Esophagus muscularis mucosa (tissue), 4 donors: ENCODE data around the gene HOMER2. TPM values are rescaled to one million over a fixed set of nuclear protein-coding genes. Genes with fewer than 3 reads are reported as not detected.
"Not testable (repeated sequence)": the region's sequence is repeated elsewhere in the genome, so short reads cannot be mapped to it uniquely, and the experiment has no call there.

Experiments used
- DNase-seq: peaks from one replicate; pipeline ENCODE4 v3.0.0-alpha.2; 2017; ENCODE audit errors: extremely low spot score
- H3K27ac ChIP-seq, 4 donors: fragments of 200-600 bp; sonication (generic); replicated peaks in 1 of 4; 1 replicate in 3 of 4; 2 replicates in 1 of 4; pipeline ENCODE4 v1.5.1; 2016 to 2019; ENCODE audit warnings: mild to moderate bottlenecking in 1 of 4
- H3K27me3 ChIP-seq, 4 donors: fragments of 200-600 bp; sonication (generic); one replicate each; pipeline versions ENCODE4 v1.5.1 to v1.6.0; 2016 to 2019
- H3K36me3 ChIP-seq, 4 donors: fragments of 200-600 bp; sonication (generic); one replicate each; pipeline ENCODE4 v1.5.1; 2016 to 2019
- H3K4me1 ChIP-seq, 4 donors: fragments of 200-600 bp; sonication (generic); one replicate each; pipeline ENCODE4 v1.5.1; 2016 to 2019
- H3K4me3 ChIP-seq, 4 donors: fragments of 200-600 bp; sonication (generic); 1 replicate in 2 of 4; 2 replicates in 2 of 4; pipeline ENCODE4 v1.5.1; 2016 to 2019; ENCODE audit warnings: mild to moderate bottlenecking in 4 of 4, moderate library complexity in 1 of 4
- H3K9me3 ChIP-seq, 4 donors: fragments of 200-600 bp; sonication (generic); 1 replicate in 3 of 4; 2 replicates in 1 of 4; pipeline ENCODE4 v1.5.1; 2016 to 2019
- EP300 ChIP-seq: sonication (generic); formaldehyde crosslinking; IDR thresholded peaks from one replicate; pipeline ENCODE4 v1.6.1; 2017; ENCODE audit warnings: antibody characterized with exemption
- POLR2A ChIP-seq: fragments of 450-650 bp; IDR thresholded peaks from one replicate; pipeline ENCODE4 v1.6.1; 2017; ENCODE audit warnings: antibody characterized with exemption, moderate library complexity, mild to moderate bottlenecking, low read depth
- POLR2AphosphoS5 ChIP-seq, 2 donors: sonication (generic); formaldehyde crosslinking; IDR thresholded peaks; one replicate each; pipeline ENCODE4 v1.6.1; 2017; ENCODE audit warnings: antibody characterized with exemption in 2 of 2
- WGBS: methylation state at CpG from one replicate; pipeline ENCODE4 v1.1.5; 2018; 5-methylcytosine and 5-hydroxymethylcytosine counted together
- intact Hi-C: fragments of 100-400 bp; cut with DNase I; formaldehyde crosslinking; loops from one replicate; pipeline ENCODE4 v1.15.1; 2023
- total RNA-seq, 4 donors: library from RNA; depleted of rRNA; stranded (reverse); fragments of >200 nt; gene quantifications; one replicate each; pipeline versions ENCODE4 v1.1.0 to v1.2.1, GENCODE V29; 2016
- TF ChIP-seq, protein P1 (sequence below), 3 experiments: fragments of 200-600 bp in 2 of 3; fragments of 450-650 bp in 1 of 3; sonication (generic) in 2 of 3; IDR thresholded peaks; one replicate each; pipeline ENCODE4 v1.5.1; 2017 to 2019; ENCODE audit warnings: antibody characterized with exemption in 3 of 3, mild to moderate bottlenecking in 2 of 3, moderate library complexity in 1 of 3

Gene HOMER2
- total RNA-seq, 4 donors from 2014 or later: 13.3 to 54.8 (median 25.8) TPM

GRCh38 chr15:82828075-82828474 lies 124.4 kb downstream of the HOMER2 start:
- Histone ChIP-seq H3K4me1 (peaks cover 0 to 13% (median 4%) of the 10 kb centered on the region in 4 donors), H3K27me3 (no peaks in the 10 kb centered on the region), H3K27ac (no peak overlapping the region), H3K9me3 (no peaks in the 10 kb centered on the region), H3K36me3 (peaks cover 75 to 100% (median 93%) of the 10 kb centered on the region in 4 donors), H3K4me3 (no peak overlapping the region)
- 88% methylated on average over 1 of the region's 1 CpG for WGBS
- DNase-seq: no peak
- intact Hi-C loops: no loop called here
- TF ChIP-seq EP300 (no peak), POLR2A (no peak), POLR2AphosphoS5 (IDR thresholded peaks at IDR 0.05) (no peak)
- TF ChIP-seq, protein P1, sequence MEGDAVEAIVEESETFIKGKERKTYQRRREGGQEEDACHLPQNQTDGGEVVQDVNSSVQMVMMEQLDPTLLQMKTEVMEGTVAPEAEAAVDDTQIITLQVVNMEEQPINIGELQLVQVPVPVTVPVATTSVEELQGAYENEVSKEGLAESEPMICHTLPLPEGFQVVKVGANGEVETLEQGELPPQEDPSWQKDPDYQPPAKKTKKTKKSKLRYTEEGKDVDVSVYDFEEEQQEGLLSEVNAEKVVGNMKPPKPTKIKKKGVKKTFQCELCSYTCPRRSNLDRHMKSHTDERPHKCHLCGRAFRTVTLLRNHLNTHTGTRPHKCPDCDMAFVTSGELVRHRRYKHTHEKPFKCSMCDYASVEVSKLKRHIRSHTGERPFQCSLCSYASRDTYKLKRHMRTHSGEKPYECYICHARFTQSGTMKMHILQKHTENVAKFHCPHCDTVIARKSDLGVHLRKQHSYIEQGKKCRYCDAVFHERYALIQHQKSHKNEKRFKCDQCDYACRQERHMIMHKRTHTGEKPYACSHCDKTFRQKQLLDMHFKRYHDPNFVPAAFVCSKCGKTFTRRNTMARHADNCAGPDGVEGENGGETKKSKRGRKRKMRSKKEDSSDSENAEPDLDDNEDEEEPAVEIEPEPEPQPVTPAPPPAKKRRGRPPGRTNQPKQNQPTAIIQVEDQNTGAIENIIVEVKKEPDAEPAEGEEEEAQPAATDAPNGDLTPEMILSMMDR (IDR thresholded peaks at IDR 0.05): no peak

- TF ChIP-seq, protein P1 (IDR thresholded peaks at IDR 0.05): no peak
- no peak for TF ChIP-seq EP300
- TF ChIP-seq POLR2AphosphoS5 (IDR thresholded peaks at IDR 0.05): no peak
- TF ChIP-seq POLR2A: no peak
- H3K4me1 ChIP-seq: no peaks in the 10 kb centered on the region
- DNase-seq: no peak
- H3K27me3 ChIP-seq: no peaks in the 10 kb centered on the region
- no peaks in the 10 kb centered on the region for H3K9me3 ChIP-seq
- no peak overlapping the region for H3K27ac ChIP-seq
- WGBS: 86% methylated on average over 5 of the region's 5 CpGs
- H3K36me3 ChIP-seq: peaks cover 42 to 100% (median 83%) of the 10 kb centered on the region in 4 donors
- intact Hi-C loops: no loop called here
- no peak overlapping the region for H3K4me3 ChIP-seq
Observed at GRCh38 chr15:82823049-82823448, 129.5 kb downstream of the HOMER2 start.

GRCh38 chr15:82821851-82822250 lies 130.7 kb downstream of the HOMER2 start:
- DNase-seq, H3K27me3 ChIP-seq, H3K4me1 ChIP-seq, H3K27ac ChIP-seq, H3K4me3 ChIP-seq, intact Hi-C loops, H3K9me3 ChIP-seq: not testable (repeated sequence)
- H3K36me3 ChIP-seq: peaks cover 31 to 100% (median 81%) of the 10 kb centered on the region in 4 donors

DNA sequence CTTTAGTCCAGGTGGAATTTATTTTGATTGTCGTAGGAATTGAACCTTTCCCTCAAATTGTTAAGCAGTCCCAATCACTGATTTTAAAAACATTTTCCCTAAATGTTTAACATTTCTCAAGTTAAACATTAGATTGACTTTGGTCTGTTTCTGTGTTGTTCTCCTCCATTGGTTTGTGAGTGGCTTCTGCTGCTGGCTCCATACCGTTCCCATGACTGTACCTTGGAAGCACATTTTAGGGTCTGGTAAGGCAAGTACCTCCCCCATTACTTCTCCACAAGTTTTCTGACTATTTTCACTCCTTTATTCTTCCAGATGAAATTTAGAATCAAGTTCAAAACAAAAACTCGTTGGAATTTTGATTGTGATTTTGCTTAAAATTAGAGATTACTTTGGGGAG lies 131.1 kb downstream of the HOMER2 start:
- H3K27ac ChIP-seq, H3K4me3 ChIP-seq, DNase-seq, H3K9me3 ChIP-seq, H3K27me3 ChIP-seq, intact Hi-C loops, H3K4me1 ChIP-seq: not testable (repeated sequence)
- WGBS: 88% methylated on average over 3 of the region's 3 CpGs
- peaks cover 26 to 100% (median 80%) of the 10 kb centered on the region in 4 donors for H3K36me3 ChIP-seq

DNA sequence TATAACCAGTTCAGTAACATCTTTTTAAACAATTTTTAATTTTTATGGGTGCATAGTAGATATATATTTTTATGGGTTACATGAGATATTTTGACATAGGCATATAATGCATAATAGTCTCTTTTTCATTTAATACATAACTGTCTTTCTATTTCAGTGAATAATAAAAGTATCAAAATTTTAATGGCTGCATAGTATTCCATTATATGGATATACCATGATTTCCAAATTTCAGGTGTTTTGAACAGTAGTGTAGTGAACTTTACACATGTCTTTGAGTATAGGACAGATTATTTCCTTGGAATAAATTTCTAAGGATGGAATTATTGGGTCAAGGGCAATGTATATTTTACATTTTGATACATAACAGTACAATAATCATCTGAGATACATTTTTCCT lies 132.4 kb downstream of the HOMER2 start:
- intact Hi-C loops: no loop called here
- no peak for DNase-seq
- TF ChIP-seq POLR2A: no peak
- TF ChIP-seq, protein P1 (IDR thresholded peaks at IDR 0.05): no peak
- TF ChIP-seq POLR2AphosphoS5 (IDR thresholded peaks at IDR 0.05): no peak
- no peak for TF ChIP-seq EP300
- no peaks in the 10 kb centered on the region for H3K27me3 ChIP-seq
- H3K4me3 ChIP-seq: no peak overlapping the region
- H3K36me3 ChIP-seq: peaks cover 24 to 100% (median 75%) of the 10 kb centered on the region in 4 donors
- no peaks in the 10 kb centered on the region for H3K9me3 ChIP-seq
- H3K4me1 ChIP-seq: no peaks in the 10 kb centered on the region
- no peak overlapping the region for H3K27ac ChIP-seq

GRCh38 chr15:82812994-82813393 lies 139.5 kb downstream of the HOMER2 start:
- TF ChIP-seq EP300 (no peak), POLR2AphosphoS5 (IDR thresholded peaks at IDR 0.05) (no peak), POLR2A (no peak)
- TF ChIP-seq, protein P1 (IDR thresholded peaks at IDR 0.05): no peak
- Histone ChIP-seq H3K36me3 (peaks cover 9 to 50% (median 39%) of the 10 kb centered on the region in 4 donors), H3K9me3 (no peaks in the 10 kb centered on the region), H3K27me3 (no peaks in the 10 kb centered on the region), H3K27ac (no peak overlapping the region), H3K4me1 (peaks cover 19 to 36% (median 31%) of the 10 kb centered on the region in 4 donors), H3K4me3 (no peak overlapping the region)
- no peak for DNase-seq
- intact Hi-C loops: no loop called here
- WGBS: 80% methylated on average over 4 of the region's 4 CpGs
